ENCODE results near the gene ZNF302.
"Not testable (repeated sequence)": the region's sequence is repeated elsewhere in the genome, so short reads cannot be mapped to it uniquely, and the experiment has no call there.

ZNF302 gene

DNA sequence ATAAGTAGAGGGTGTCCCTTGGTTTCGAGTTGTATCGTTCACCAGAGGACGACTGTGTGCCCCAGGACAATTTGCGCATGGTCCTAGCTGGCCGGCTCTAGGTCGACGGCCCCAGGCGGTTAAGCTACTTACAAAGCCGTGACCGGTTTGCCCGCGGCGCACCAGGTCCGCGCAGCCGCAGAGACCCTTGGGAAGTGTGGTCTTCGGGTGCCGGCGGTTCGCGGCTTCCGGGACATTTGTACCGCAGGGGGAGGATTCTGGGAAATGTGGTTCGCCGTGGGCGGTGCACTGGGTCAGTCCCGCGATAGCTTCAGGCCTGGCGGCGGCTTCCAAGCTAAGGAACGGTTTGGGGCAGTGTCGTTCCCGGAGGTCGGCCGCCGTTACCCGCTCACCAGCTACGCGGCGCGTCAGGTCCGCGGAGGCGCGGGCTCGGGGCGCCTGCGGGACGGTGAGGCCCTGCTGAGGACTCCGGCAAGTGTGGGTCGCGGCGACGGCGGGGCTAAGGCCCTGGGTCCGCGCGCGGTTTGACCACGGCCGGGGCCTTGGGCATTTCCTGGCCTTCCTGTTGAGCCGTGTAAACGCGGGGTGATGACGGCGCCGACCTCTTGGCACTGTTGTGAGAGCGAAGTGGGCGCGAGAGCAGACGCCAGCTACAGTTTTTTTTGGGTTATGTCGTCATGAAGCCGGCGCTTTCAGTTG, at the start of gene ZNF302:
TSS of gene ZNF302 (plus strand) at position 293 of the 699 bp plus-strand sequence. CDS start 1,127 bp downstream, outside the sequence.
- intact Hi-C loops (cut with DNase I): loop anchor here (2.0 kb wide), 1 partner anchor 95 kb away; the partner anchor contains the start of gene ZNF599

GRCh38 chr19:34633802-34634201, 43.7 kb upstream of the ZNF302 start:
- intact Hi-C loops (cut with DNase I): no loop called here
- DNase-seq: no peak

More for the DNA sequence above, at the start of gene ZNF302:
- DNase-seq: peak; percentile 93 to 98 (median 96)

GRCh38 chr19:34639491-34640085, 37.9 kb upstream of the ZNF302 start:
- peak in 34 of 42 donors; percentile 11 to 88 (median 54) for DNase-seq
- intact Hi-C loops (cut with DNase I): loop anchor here (5.0 kb wide), 1 partner anchor 73 kb away; no protein-coding TSS in a partner anchor

DNA sequence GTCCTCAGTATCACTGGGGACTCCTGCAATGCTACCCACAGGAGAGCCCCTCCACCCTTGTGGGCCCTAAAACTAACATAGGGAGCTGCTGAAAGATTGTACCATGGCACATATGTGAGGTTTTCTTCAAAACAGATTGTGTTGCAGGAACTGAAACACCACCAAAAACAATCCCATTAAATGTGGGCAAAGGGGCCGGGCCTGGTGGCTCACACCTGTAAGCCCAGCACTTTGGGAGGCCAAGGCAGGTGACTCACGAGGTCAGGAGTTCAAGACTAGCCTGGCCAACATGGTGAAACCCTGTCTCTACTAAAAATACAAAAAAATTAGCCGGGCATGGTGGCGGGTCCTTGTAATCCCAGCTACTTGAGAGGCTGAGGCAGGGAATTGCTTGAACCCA, 35.2 kb upstream of the ZNF302 start:
- intact Hi-C loops (cut with DNase I): loop anchor here (5.0 kb wide), 1 partner anchor 70 kb away; no protein-coding TSS in a partner anchor

DNA sequence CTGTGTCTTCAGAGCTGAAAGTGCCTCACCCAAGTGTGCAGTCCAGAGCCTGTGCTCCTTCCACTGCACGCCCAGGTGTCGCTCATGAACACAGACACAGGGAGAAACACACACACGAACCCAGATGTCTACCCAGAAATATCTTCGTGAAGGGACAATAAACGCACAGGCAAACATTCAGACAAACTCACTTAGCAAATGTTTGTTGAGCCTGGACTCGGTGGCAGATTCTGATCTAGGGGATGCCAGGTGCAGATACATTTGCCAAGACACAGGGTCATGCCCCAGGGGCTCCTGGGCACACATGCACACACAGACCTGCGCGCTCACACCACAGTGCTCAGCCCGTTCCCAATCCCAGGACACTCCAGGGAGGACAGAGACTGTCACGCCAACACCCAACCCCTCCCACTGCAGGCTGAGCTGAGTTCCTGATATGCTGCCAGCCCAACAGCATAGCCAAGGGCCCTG, 32.5 kb upstream of the ZNF302 start:
- no peak for DNase-seq
- intact Hi-C loops (cut with DNase I): loop anchor here (5.0 kb wide), 1 partner anchor 67 kb away; no protein-coding TSS in a partner anchor

More for the DNA sequence above, 35.2 kb upstream of the ZNF302 start:
- no peak for DNase-seq

- no peak for DNase-seq
- intact Hi-C loops (cut with DNase I): no loop called here
These were observed 31.9 kb upstream of the ZNF302 start for GRCh38 chr19:34645551-34645950.

DNA sequence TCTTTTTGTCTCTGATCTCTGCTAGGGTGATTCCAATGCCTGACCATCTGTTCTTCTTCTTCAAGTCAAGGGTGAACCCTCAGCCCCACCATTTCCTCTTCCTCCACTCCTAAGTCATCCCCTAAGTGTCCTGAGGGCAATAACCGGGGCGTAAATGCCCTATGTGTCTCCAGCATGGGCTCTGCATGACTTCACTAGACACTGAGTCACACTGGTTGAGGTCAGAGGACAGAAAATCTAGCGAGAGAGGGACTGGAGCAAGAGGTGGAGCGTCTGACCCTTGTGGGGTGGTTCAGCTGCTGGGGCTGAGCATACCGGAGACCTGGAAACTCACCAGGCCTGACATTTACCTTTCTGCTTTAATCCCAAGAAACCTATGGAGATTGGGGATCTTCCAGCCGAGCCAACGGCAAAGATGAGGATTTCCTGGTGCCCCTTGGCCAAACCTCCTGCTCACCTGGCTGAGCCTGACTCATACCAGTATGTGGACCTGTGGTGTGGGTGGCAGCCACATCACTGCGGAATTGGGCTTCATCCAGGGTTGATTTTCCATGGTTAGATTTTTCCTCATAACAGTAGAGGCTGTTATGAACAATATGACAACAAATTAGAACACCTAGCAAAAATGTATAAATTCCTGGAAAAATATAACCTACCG, 27.5 kb upstream of the ZNF302 start:
- intact Hi-C loops (cut with DNase I): no loop called here

DNA sequence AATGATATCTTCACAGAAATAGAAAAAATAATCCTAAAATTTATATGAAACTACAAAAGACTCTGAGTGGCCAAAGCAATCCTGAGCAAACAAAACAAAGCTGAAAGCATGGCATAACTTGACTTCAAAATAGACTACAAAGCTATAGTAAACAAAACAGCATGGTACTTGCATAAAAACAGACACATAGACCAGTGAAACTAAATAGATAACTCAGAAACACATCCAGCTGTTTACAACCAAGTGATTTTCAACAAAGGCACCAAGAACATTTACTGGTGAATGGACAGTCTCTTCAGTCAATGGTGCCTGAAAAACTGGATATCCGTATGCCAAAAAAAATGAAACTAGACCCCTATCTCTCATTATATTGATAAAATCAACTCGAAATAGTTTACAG, 25.7 kb upstream of the ZNF302 start:
- intact Hi-C loops (cut with DNase I): no loop called here
- no peak for DNase-seq

More for the DNA sequence above, 27.5 kb upstream of the ZNF302 start:
- no peak for DNase-seq

DNA sequence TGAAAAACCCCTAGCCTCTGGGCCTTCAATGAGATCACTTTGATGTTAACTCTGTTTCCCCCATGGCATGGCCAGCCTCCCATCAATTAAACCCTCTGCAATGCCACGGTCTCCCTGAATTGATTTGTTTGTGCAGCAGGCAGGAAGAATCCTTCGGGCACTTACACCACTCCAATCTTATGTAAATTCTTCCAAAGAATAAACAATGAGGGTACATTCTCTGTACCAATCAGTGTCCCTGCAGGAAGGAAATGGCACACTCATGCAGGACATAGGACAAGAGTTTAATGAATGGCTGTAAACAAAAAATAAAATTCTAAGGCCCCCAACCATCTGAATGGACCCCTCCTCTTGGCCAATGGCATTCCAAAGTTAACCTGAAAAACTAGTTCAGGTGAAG, 22.7 kb upstream of the ZNF302 start:
- no peak for DNase-seq
- intact Hi-C loops (cut with DNase I): no loop called here

GRCh38 chr19:34655651-34656050, 21.8 kb upstream of the ZNF302 start:
- no peak for DNase-seq
- intact Hi-C loops (cut with DNase I): no loop called here

GRCh38 chr19:34661357-34661756, 16.1 kb upstream of the ZNF302 start:
- intact Hi-C loops (cut with DNase I): no loop called here
- DNase-seq: no peak

DNA sequence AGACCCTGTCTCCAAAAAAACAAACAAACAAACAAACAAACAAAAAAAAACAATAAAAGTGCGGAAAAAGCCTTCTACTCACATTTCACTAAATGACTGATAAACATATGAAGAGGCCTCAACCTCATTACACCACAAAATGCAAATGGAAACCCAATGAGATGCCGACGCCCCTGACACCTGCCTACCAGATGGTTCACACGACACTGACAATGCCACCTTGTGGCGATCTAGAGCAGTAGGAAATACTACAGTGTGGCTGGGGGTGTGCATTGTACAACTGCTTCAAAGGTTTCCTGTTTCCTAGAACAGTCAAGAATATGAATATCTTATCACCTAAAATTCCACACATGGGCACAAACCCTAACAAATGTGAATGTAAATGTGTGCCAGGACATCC, 14.6 kb upstream of the ZNF302 start:
- intact Hi-C loops (cut with DNase I): no loop called here
- DNase-seq: no peak

DNA sequence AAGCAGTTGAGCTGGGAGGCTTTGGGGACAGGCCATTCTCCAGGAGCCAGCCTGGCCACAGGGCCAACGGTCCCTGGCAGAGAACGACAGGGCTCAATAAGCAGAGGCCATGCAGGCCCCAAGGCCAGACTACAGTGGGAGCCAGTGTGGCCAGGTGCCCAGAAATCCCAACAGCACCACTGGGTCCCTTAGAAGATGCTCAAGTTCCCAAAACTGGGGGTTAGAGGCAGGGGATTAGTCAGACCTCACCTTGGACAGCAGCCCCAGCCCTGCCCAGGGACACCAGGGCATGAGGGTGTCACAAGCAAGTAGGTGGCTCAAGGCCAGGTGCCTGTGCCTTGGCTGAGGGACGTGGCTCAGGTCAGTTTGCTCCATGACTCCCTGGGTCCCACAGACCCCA, 13.3 kb upstream of the ZNF302 start:
- intact Hi-C loops (cut with DNase I): no loop called here
- peak in 1 of 42 donors; percentile 40 for DNase-seq

- DNase-seq: no peak
- intact Hi-C loops (cut with DNase I): no loop called here
These were observed 12.6 kb upstream of the ZNF302 start for GRCh38 chr19:34664870-34665269.

DNA sequence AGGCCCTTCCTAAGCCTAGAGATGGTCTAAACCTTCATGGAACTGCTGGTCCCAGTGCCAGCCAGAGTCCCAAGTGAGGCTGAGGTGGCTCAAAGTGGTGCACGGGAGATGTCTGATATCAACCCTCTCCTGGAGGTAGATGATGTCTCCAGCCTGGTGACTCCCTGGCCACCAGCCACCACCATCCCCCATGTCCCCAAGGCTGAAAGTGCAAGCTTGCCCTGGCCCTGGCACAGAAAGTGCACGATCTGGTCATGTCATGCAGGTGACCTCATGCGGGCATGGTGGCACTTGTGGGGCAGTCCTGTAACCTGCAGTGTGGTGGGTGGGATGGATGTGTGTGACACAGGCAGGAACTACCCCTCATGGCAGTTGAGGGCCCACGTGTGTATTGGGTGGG, 12.2 kb upstream of the ZNF302 start:
- intact Hi-C loops (cut with DNase I); DNase-seq: not testable (repeated sequence)

DNA sequence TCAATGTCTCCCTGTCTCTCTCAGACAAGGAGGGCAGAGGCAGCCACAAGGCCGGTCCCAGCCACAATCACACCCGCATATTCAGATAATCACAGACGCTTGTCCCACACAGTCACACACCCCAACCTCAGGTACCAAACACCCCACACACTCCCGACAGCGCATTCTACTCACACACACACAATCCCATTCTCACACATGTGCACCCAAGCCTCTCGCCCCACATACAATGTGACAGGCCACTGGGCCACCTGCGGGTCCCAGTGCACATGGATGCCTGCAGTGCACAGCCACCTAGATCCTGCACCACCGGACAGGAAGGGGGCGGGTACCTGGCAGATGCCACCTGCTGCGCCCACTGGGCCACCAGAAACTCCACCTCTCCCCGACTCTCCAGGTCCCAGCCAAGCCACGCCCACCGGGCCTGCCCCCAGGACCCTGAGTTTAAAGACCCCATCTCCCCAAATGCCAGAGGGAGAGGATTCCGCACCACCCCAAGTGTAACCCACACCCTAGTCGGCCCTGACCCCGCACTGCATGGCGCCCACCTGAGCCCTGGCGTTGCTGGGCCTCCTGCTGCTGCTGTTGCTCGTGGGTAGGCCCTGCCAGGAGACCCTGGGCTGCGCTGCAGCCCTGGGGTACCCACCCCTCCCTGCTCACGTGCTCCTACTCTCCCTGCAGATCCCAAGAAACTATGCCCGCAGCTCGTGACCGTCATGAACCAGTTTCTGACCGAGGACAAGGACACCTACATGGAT, 11.1 kb upstream of the ZNF302 start:
- intact Hi-C loops (cut with DNase I): no loop called here
- DNase-seq: no peak

GRCh38 chr19:34666958-34667265, 10.6 kb upstream of the ZNF302 start:
- no peak for DNase-seq
- intact Hi-C loops (cut with DNase I): no loop called here

DNA sequence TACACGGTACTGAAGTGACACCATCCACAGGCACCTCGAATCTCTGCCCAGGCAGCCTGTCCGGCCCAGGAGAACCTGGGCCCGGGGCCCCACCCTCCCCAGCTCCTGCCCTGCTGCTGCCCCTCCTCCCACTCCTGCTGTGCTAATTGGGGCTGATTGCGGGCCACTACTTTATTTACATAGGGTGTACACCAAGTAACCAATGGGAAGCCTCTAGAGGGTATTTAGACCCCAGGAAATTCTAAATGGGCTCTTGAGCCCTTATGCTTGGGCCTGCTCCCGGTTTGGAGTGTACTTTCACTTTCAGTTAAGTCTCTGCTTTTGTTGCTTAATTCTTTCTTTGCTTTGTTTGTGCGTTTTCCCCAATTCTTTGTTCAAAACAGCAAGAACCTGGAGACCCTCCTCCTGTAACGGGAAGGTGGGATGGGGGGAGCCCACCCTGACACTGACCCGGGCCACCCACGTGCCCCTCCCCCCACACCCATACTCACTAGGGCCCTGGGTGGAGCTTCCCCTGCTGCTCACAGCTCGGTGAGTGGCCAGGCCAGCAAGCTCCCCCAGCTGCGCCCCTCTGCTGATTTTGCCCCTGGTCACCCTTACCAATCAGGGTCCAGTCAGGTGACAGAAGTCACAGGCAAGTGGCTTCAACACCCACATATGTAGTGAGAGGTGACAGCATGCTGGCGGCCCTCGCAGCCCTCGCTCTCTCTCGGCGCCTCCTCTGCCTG, 10.0 kb upstream of the ZNF302 start:
- intact Hi-C loops (cut with DNase I): no loop called here
- DNase-seq: no peak
